ENCODE results near the gene FHIT.

Gene FHIT

DNA sequence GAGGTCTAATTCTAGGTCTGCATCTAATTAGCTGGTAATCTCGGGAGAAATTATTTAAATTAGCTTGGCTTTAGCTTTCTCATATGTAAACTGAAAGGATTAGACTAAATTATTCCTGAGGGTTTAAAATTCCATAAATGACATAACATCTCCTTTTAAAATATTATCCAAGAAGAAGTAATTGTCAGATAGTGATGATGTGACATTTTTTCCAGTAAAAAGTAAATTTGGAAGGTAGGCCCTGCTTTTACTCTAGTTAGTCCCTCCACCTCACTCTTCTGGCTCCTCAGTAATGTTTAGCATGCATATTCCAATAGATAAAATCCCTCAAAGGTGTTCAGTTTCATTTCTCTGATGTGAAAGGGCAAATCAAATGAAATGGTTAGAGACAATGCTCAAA is 215.7 kb downstream of the FHIT start:
- H3K36me3 ChIP-seq (ENCODE audit: low read length): no peaks in the 10 kb centered on the region
- no peaks in the 10 kb centered on the region for H3K79me2 ChIP-seq (ENCODE audit: insufficient read depth, low read length)
- no peak overlapping the region for H2AFZ ChIP-seq (ENCODE audit: low read depth, low read length, severe bottlenecking)
- no peak overlapping the region for H3K9ac ChIP-seq (ENCODE audit: low read length)
- H3K27ac ChIP-seq (ENCODE audit: low read depth, low read length): no peak overlapping the region
- H3F3A ChIP-seq (ENCODE audit: insufficient read depth): no peaks in the 10 kb centered on the region
- H3K9me2 ChIP-seq (replicated peaks; ENCODE audit: insufficient read depth, low read length): no peaks in the 10 kb centered on the region
- no peak overlapping the region for H3K4me3 ChIP-seq (ENCODE audit: insufficient read depth, low read length, poor library complexity, severe bottlenecking)
- no peaks in the 10 kb centered on the region for H3K27me3 ChIP-seq (ENCODE audit: low read length)
- no peaks in the 10 kb centered on the region for H3K9me3 ChIP-seq (ENCODE audit: insufficient read depth, low read length)
- no peaks in the 10 kb centered on the region for H4K20me1 ChIP-seq (ENCODE audit: low read depth, low read length)
- TF ChIP-seq EZH2phosphoT487 (conservative IDR thresholded peaks at IDR 0.05; ENCODE audit: low read length): no peak
- TF ChIP-seq, protein P1, sequence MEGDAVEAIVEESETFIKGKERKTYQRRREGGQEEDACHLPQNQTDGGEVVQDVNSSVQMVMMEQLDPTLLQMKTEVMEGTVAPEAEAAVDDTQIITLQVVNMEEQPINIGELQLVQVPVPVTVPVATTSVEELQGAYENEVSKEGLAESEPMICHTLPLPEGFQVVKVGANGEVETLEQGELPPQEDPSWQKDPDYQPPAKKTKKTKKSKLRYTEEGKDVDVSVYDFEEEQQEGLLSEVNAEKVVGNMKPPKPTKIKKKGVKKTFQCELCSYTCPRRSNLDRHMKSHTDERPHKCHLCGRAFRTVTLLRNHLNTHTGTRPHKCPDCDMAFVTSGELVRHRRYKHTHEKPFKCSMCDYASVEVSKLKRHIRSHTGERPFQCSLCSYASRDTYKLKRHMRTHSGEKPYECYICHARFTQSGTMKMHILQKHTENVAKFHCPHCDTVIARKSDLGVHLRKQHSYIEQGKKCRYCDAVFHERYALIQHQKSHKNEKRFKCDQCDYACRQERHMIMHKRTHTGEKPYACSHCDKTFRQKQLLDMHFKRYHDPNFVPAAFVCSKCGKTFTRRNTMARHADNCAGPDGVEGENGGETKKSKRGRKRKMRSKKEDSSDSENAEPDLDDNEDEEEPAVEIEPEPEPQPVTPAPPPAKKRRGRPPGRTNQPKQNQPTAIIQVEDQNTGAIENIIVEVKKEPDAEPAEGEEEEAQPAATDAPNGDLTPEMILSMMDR (IDR thresholded peaks at IDR 0.05; ENCODE audit: insufficient read depth, low read length, poor library complexity, severe bottlenecking): no peak
- H3K4me2 ChIP-seq (ENCODE audit: low read depth, low read length, poor library complexity, severe bottlenecking): no peak overlapping the region

DNA sequence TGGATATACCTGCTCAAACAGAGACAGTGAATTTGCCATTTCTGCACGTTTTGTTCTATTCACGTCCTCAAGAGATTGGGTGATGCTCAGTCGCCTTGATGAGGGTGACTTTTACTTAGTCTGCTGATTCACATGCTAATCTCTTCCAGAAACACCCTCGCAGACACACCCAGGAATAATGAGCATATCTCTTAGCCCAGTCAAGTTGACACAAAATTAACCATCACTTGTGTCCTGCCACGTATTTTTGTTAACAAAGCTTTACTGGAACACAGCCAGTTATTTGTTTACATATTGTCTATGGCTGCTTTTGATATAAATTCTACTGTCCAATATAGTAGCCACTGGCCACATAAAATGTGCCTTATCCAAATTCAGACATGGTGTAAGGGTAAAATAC is 218.3 kb downstream of the FHIT start:
- Histone ChIP-seq H3K9me3 (ENCODE audit: insufficient read depth, low read length) (no peaks in the 10 kb centered on the region), H2AFZ (ENCODE audit: low read depth, low read length, severe bottlenecking) (no peak overlapping the region), H3K36me3 (ENCODE audit: low read length) (no peaks in the 10 kb centered on the region), H3K27me3 (ENCODE audit: low read length) (no peaks in the 10 kb centered on the region), H3K9me2 (replicated peaks; ENCODE audit: insufficient read depth, low read length) (no peaks in the 10 kb centered on the region), H4K20me1 (ENCODE audit: low read depth, low read length) (no peaks in the 10 kb centered on the region), H3K4me3 (ENCODE audit: insufficient read depth, low read length, poor library complexity, severe bottlenecking) (no peak overlapping the region), H3K79me2 (ENCODE audit: insufficient read depth, low read length) (no peaks in the 10 kb centered on the region), H3K4me2 (ENCODE audit: low read depth, low read length, poor library complexity, severe bottlenecking) (no peak overlapping the region), H3K9ac (ENCODE audit: low read length) (no peak overlapping the region), H3K27ac (ENCODE audit: low read depth, low read length) (no peak overlapping the region), H3F3A (ENCODE audit: insufficient read depth) (no peaks in the 10 kb centered on the region)
- TF ChIP-seq, protein P1 (IDR thresholded peaks at IDR 0.05; ENCODE audit: insufficient read depth, low read length, poor library complexity, severe bottlenecking): no peak
- no peak for TF ChIP-seq EZH2phosphoT487 (conservative IDR thresholded peaks at IDR 0.05; ENCODE audit: low read length)

DNA sequence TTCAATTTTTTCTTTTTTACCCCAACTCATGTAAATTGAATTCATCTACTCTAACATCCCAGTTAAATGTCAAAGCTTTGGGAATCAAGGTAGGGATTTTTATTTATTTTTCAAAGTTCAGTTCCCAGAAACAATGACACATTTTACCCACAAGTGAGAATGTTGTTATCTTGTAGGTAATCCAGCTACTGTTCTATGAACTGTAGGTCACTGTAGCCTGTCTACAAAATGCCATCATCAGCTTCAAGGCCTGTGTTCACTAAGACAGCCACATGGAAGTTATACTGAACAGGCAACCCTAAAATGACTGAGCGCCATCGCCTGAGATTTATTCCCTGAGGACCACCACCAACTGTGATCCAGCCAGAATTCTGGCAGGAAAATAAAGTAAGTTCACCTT is 219.7 kb downstream of the FHIT start:
- no peak overlapping the region for H3K9ac ChIP-seq (ENCODE audit: low read length)
- no peak overlapping the region for H3K27ac ChIP-seq (ENCODE audit: low read depth, low read length)
- no peaks in the 10 kb centered on the region for H3F3A ChIP-seq (ENCODE audit: insufficient read depth)
- H4K20me1 ChIP-seq (ENCODE audit: low read depth, low read length): no peaks in the 10 kb centered on the region
- no peak overlapping the region for H3K4me3 ChIP-seq (ENCODE audit: insufficient read depth, low read length, poor library complexity, severe bottlenecking)
- H3K79me2 ChIP-seq (ENCODE audit: insufficient read depth, low read length): no peaks in the 10 kb centered on the region
- H3K9me3 ChIP-seq (ENCODE audit: insufficient read depth, low read length): no peaks in the 10 kb centered on the region
- H3K9me2 ChIP-seq (replicated peaks; ENCODE audit: insufficient read depth, low read length): no peaks in the 10 kb centered on the region
- no peak for TF ChIP-seq EZH2phosphoT487 (conservative IDR thresholded peaks at IDR 0.05; ENCODE audit: low read length)
- TF ChIP-seq, protein P1 (IDR thresholded peaks at IDR 0.05; ENCODE audit: insufficient read depth, low read length, poor library complexity, severe bottlenecking): no peak
- H2AFZ ChIP-seq (ENCODE audit: low read depth, low read length, severe bottlenecking): no peak overlapping the region
- H3K27me3 ChIP-seq (ENCODE audit: low read length): no peaks in the 10 kb centered on the region
- no peak overlapping the region for H3K4me2 ChIP-seq (ENCODE audit: low read depth, low read length, poor library complexity, severe bottlenecking)
- H3K36me3 ChIP-seq (ENCODE audit: low read length): no peaks in the 10 kb centered on the region
